HUES6 (cell line): ENCODE measurements around the gene SH3RF3.
"Not testable (repeated sequence)": the region's sequence is repeated elsewhere in the genome, so short reads cannot be mapped to it uniquely, and the experiment has no call there.

Experiments
- H3K27ac ChIP-seq: 2 replicates; pipeline ENCODE4 v1.7.0; 2013; ENCODE audit warnings: low read depth, mild to moderate bottlenecking, low read length, inconsistent platforms
- H3K27me3 ChIP-seq: 2 replicates; pipeline ENCODE4 v1.6.1; 2013; ENCODE audit warnings: low read length; ENCODE audit not compliant: control insufficient read depth, insufficient read depth
- H3K36me3 ChIP-seq: 2 replicates; pipeline ENCODE4 v1.6.1; 2013; ENCODE audit warnings: low read length; ENCODE audit not compliant: control insufficient read depth, insufficient read depth
- H3K4me1 ChIP-seq: 2 replicates; pipeline ENCODE4 v1.6.1; 2013; ENCODE audit warnings: low read length; ENCODE audit not compliant: control insufficient read depth, insufficient read depth
- H3K4me3 ChIP-seq: 2 replicates; pipeline ENCODE4 v1.5.1; 2013; ENCODE audit warnings: low read depth, low read length
- H3K9ac ChIP-seq: one replicate; pipeline ENCODE4 v1.6.1; 2013; ENCODE audit warnings: mild to moderate bottlenecking, low read length
- H3K9me3 ChIP-seq: 2 replicates; pipeline ENCODE4 v1.6.1; 2013; ENCODE audit warnings: low read depth, low read length; ENCODE audit not compliant: control insufficient read depth, insufficient read depth

The SH3RF3 gene

GRCh38 chr2:109158237-109158636, 29.2 kb downstream of the SH3RF3 start:
- H3K9ac ChIP-seq = no peak overlapping the region
- no peaks in the 10 kb centered on the region; the same call in 1 of the 2 replicates for H3K27me3 ChIP-seq
- H3K27ac ChIP-seq = no peak overlapping the region
- no peaks in the 10 kb centered on the region for H3K36me3 ChIP-seq
- no peaks in the 10 kb centered on the region; the same call in 1 of the 2 replicates for H3K4me1 ChIP-seq
- H3K9me3 ChIP-seq = no peaks in the 10 kb centered on the region
- no peak overlapping the region for H3K4me3 ChIP-seq

GRCh38 chr2:109159096-109159495, 30.1 kb downstream of the SH3RF3 start:
- H3K4me1 ChIP-seq = no peaks in the 10 kb centered on the region; the same call in 1 of the 2 replicates

GRCh38 chr2:109160714-109161440, 31.9 kb downstream of the SH3RF3 start:
- no peaks in the 10 kb centered on the region for H3K36me3 ChIP-seq
- H3K9ac ChIP-seq = no peak overlapping the region
- no peak overlapping the region for H3K4me3 ChIP-seq
- H3K4me1 ChIP-seq = no peaks in the 10 kb centered on the region; the same call in 1 of the 2 replicates
- no peaks in the 10 kb centered on the region; the same call in 1 of the 2 replicates for H3K27me3 ChIP-seq
- no peak overlapping the region for H3K27ac ChIP-seq
- H3K9me3 ChIP-seq = no peaks in the 10 kb centered on the region

More at GRCh38 chr2:109159096-109159495, 30.1 kb downstream of the SH3RF3 start:
- Histone ChIP-seq H3K27me3 (no peaks in the 10 kb centered on the region; the same call in 1 of the 2 replicates), H3K36me3 (no peaks in the 10 kb centered on the region), H3K9ac (no peak overlapping the region), H3K27ac (no peak overlapping the region), H3K9me3 (no peaks in the 10 kb centered on the region), H3K4me3 (no peak overlapping the region)

GRCh38 chr2:109162367-109162766, 33.4 kb downstream of the SH3RF3 start:
- not testable (repeated sequence) for H3K9ac ChIP-seq, H3K4me1 ChIP-seq, H3K36me3 ChIP-seq, H3K27ac ChIP-seq, H3K27me3 ChIP-seq, H3K4me3 ChIP-seq, H3K9me3 ChIP-seq

GRCh38 chr2:109162999-109163398, 34.0 kb downstream of the SH3RF3 start:
- H3K9ac ChIP-seq = no peak overlapping the region
- H3K9me3 ChIP-seq = no peaks in the 10 kb centered on the region
- H3K4me1 ChIP-seq = no peaks in the 10 kb centered on the region
- no peaks in the 10 kb centered on the region for H3K36me3 ChIP-seq
- no peaks in the 10 kb centered on the region; the same call in 1 of the 2 replicates for H3K27me3 ChIP-seq
- no peak overlapping the region for H3K27ac ChIP-seq
- H3K4me3 ChIP-seq = no peak overlapping the region

GRCh38 chr2:109164311-109164710, 35.3 kb downstream of the SH3RF3 start:
- 0 out of 2 replicates have a peak, but pooled peaks cover 2% of the 10 kb centered on the region for H3K9me3 ChIP-seq
- H3K4me3 ChIP-seq = no peak overlapping the region
- no peaks in the 10 kb centered on the region for H3K36me3 ChIP-seq
- H3K27ac ChIP-seq = no peak overlapping the region
- no peak overlapping the region for H3K9ac ChIP-seq
- H3K27me3 ChIP-seq = no peaks in the 10 kb centered on the region
- no peaks in the 10 kb centered on the region for H3K4me1 ChIP-seq

- Histone ChIP-seq H3K27ac (no peak overlapping the region), H3K4me1 (no peaks in the 10 kb centered on the region), H3K9me3 (0 out of 2 replicates have a peak, but pooled peaks cover 2% of the 10 kb centered on the region), H3K36me3 (no peaks in the 10 kb centered on the region), H3K9ac (no peak overlapping the region), H3K4me3 (no peak overlapping the region), H3K27me3 (no peaks in the 10 kb centered on the region)
Observed at GRCh38 chr2:109164739-109165221, 35.8 kb downstream of the SH3RF3 start.

GRCh38 chr2:109166811-109167210, 37.8 kb downstream of the SH3RF3 start:
- Histone ChIP-seq H3K4me1 (peaks cover 4% of the 10 kb centered on the region), H3K36me3 (no peaks in the 10 kb centered on the region), H3K9me3 (0 out of 2 replicates have a peak, but pooled peaks cover 2% of the 10 kb centered on the region), H3K4me3 (no peak overlapping the region), H3K27me3 (no peaks in the 10 kb centered on the region), H3K27ac (no peak overlapping the region), H3K9ac (no peak overlapping the region)

GRCh38 chr2:109168086-109168485, 39.1 kb downstream of the SH3RF3 start:
- 0 out of 2 replicates have a peak, but pooled peaks cover 2% of the 10 kb centered on the region for H3K9me3 ChIP-seq
- no peaks in the 10 kb centered on the region for H3K27me3 ChIP-seq
- H3K36me3 ChIP-seq = no peaks in the 10 kb centered on the region
- no peak overlapping the region for H3K27ac ChIP-seq
- peaks cover 14% of the 10 kb centered on the region for H3K4me1 ChIP-seq
- no peak overlapping the region for H3K4me3 ChIP-seq
- H3K9ac ChIP-seq = no peak overlapping the region

GRCh38 chr2:109168716-109169115, 39.7 kb downstream of the SH3RF3 start:
- H3K27me3 ChIP-seq = no peaks in the 10 kb centered on the region
- no peak overlapping the region for H3K9ac ChIP-seq
- H3K4me1 ChIP-seq = peaks cover 14% of the 10 kb centered on the region

GRCh38 chr2:109170645-109171044, 41.6 kb downstream of the SH3RF3 start:
- Histone ChIP-seq H3K36me3 (no peaks in the 10 kb centered on the region), H3K9me3 (peaks cover 11% of the 10 kb centered on the region), H3K4me1 (peaks cover 14% of the 10 kb centered on the region), H3K27ac (no peak overlapping the region), H3K27me3 (no peaks in the 10 kb centered on the region), H3K9ac (no peak overlapping the region), H3K4me3 (no peak overlapping the region)

More at GRCh38 chr2:109168716-109169115, 39.7 kb downstream of the SH3RF3 start:
- Histone ChIP-seq H3K27ac (no peak overlapping the region), H3K36me3 (no peaks in the 10 kb centered on the region), H3K4me3 (no peak overlapping the region), H3K9me3 (0 out of 2 replicates have a peak, but pooled peaks cover 2% of the 10 kb centered on the region)
